ENCODE results near the gene PNRC1. TPM values are rescaled to one million over a fixed set of nuclear protein-coding genes. Genes with fewer than 3 reads are reported as not detected.

The PNRC1 gene
- total RNA-seq, 1 donor from 2014 or later = 59.8 TPM

- no peaks in the 10 kb centered on the region for H3K36me3 ChIP-seq (ENCODE audit: control insufficient read depth, insufficient read depth, low read length)
- TF ChIP-seq CTCF (IDR thresholded peaks at IDR 0.05; ENCODE audit: insufficient read depth, low read length, poor library complexity, severe bottlenecking) = no peak
- H3K4me3 ChIP-seq (ENCODE audit: low read depth, low read length) = no peak overlapping the region
- no peak for DNase-seq (ENCODE audit: low read depth)
- H3K27me3 ChIP-seq (ENCODE audit: control insufficient read depth, insufficient read depth, low read length) = no peaks in the 10 kb centered on the region
Measured at GRCh38 chr6:89132057-89132456, 51.5 kb downstream of the PNRC1 start.

GRCh38 chr6:89133981-89134380 is 53.4 kb downstream of the PNRC1 start:
- H3K36me3 ChIP-seq (ENCODE audit: control insufficient read depth, insufficient read depth, low read length) = no peaks in the 10 kb centered on the region
- no peak for TF ChIP-seq CTCF (IDR thresholded peaks at IDR 0.05; ENCODE audit: insufficient read depth, low read length, poor library complexity, severe bottlenecking)
- H3K27me3 ChIP-seq (ENCODE audit: control insufficient read depth, insufficient read depth, low read length) = no peaks in the 10 kb centered on the region
- H3K4me3 ChIP-seq (ENCODE audit: low read depth, low read length) = no peak overlapping the region
- no peak for DNase-seq (ENCODE audit: low read depth)

- Histone ChIP-seq H3K27me3 (ENCODE audit: control insufficient read depth, insufficient read depth, low read length) (no peaks in the 10 kb centered on the region), H3K4me3 (ENCODE audit: low read depth, low read length) (no peak overlapping the region), H3K36me3 (ENCODE audit: control insufficient read depth, insufficient read depth, low read length) (no peaks in the 10 kb centered on the region)
- no peak for DNase-seq (ENCODE audit: low read depth)
- TF ChIP-seq CTCF (IDR thresholded peaks at IDR 0.05; ENCODE audit: insufficient read depth, low read length, poor library complexity, severe bottlenecking) = no peak
Measured at GRCh38 chr6:89134723-89135122, 54.2 kb downstream of the PNRC1 start.

Other genes with a start within 250 kb of the PNRC1 start
- 14.4 and 17.6 TPM in 2 replicates for gene RNGTT, start 117.1 kb upstream of the PNRC1 start, total RNA-seq
- gene SRSF12, start 37.3 kb downstream of the PNRC1 start, total RNA-seq = 8.3 and 10.1 TPM in 2 replicates
- 23.0 and 26.4 TPM in 2 replicates for gene PM20D2, start 65.3 kb downstream of the PNRC1 start, total RNA-seq
- not detected in 2 replicates for gene GABRR1, start 136.6 kb downstream of the PNRC1 start, total RNA-seq
- not detected in 2 replicates for gene GABRR2, start 234.5 kb downstream of the PNRC1 start, total RNA-seq